Measurements from ENCODE around the gene ZFP91. TPM values are rescaled to one million over a fixed set of nuclear protein-coding genes. Genes with fewer than 3 reads are reported as not detected.

ZFP91 gene
- total RNA-seq, 1 experiment from 2014 or later = 20.5 TPM

GRCh38 chr11:58606930-58607714 is 28.3 kb downstream of the ZFP91 start:
- Histone ChIP-seq H3K4me3 (ENCODE audit: insufficient read depth, low read depth, low read length) (no peak overlapping the region), H3K36me3 (replicated peaks; ENCODE audit: control insufficient read depth, insufficient read depth, low read length) (peaks cover 12% of the 10 kb centered on the region)

GRCh38 chr11:58608331-58608730 is 29.5 kb downstream of the ZFP91 start:
- DNase-seq = no peak
- no peaks in the 10 kb centered on the region for H3K27me3 ChIP-seq (ENCODE audit: control insufficient read depth, insufficient read depth, low read length)
- peaks cover 16% of the 10 kb centered on the region for H3K36me3 ChIP-seq (replicated peaks; ENCODE audit: control insufficient read depth, insufficient read depth, low read length)
- no peak overlapping the region for H3K4me3 ChIP-seq (ENCODE audit: insufficient read depth, low read depth, low read length)

More at GRCh38 chr11:58606930-58607714, 28.3 kb downstream of the ZFP91 start:
- no peak for DNase-seq
- no peaks in the 10 kb centered on the region for H3K27me3 ChIP-seq (ENCODE audit: control insufficient read depth, insufficient read depth, low read length)

- Histone ChIP-seq H3K27me3 (ENCODE audit: control insufficient read depth, insufficient read depth, low read length) (no peaks in the 10 kb centered on the region), H3K36me3 (replicated peaks; ENCODE audit: control insufficient read depth, insufficient read depth, low read length) (peaks cover 19% of the 10 kb centered on the region), H3K4me3 (ENCODE audit: insufficient read depth, low read depth, low read length) (no peak overlapping the region)
- DNase-seq = no peak
These were observed 30.9 kb downstream of the ZFP91 start for GRCh38 chr11:58609723-58610122.

- Histone ChIP-seq H3K36me3 (replicated peaks; ENCODE audit: control insufficient read depth, insufficient read depth, low read length) (peaks cover 44% of the 10 kb centered on the region), H3K4me3 (ENCODE audit: insufficient read depth, low read depth, low read length) (no peak overlapping the region), H3K27me3 (ENCODE audit: control insufficient read depth, insufficient read depth, low read length) (no peaks in the 10 kb centered on the region)
- no peak for DNase-seq
These were observed 34.4 kb downstream of the ZFP91 start for GRCh38 chr11:58613228-58613627.

GRCh38 chr11:58615559-58615958 is 36.7 kb downstream of the ZFP91 start:
- Histone ChIP-seq H3K4me3 (ENCODE audit: insufficient read depth, low read depth, low read length) (no peak overlapping the region), H3K36me3 (replicated peaks; ENCODE audit: control insufficient read depth, insufficient read depth, low read length) (peaks cover 41% of the 10 kb centered on the region), H3K27me3 (ENCODE audit: control insufficient read depth, insufficient read depth, low read length) (no peaks in the 10 kb centered on the region)
- DNase-seq = no peak

GRCh38 chr11:58616594-58616993 is 37.7 kb downstream of the ZFP91 start:
- peaks cover 38% of the 10 kb centered on the region for H3K36me3 ChIP-seq (replicated peaks; ENCODE audit: control insufficient read depth, insufficient read depth, low read length)

GRCh38 chr11:58617976-58618557 is 39.2 kb downstream of the ZFP91 start:
- H3K36me3 ChIP-seq (replicated peaks; ENCODE audit: control insufficient read depth, insufficient read depth, low read length) = peaks cover 31% of the 10 kb centered on the region
- no peak overlapping the region for H3K4me3 ChIP-seq (ENCODE audit: insufficient read depth, low read depth, low read length)
- no peaks in the 10 kb centered on the region for H3K27me3 ChIP-seq (ENCODE audit: control insufficient read depth, insufficient read depth, low read length)
- no peak for DNase-seq

More at GRCh38 chr11:58616594-58616993, 37.7 kb downstream of the ZFP91 start:
- no peaks in the 10 kb centered on the region for H3K27me3 ChIP-seq (ENCODE audit: control insufficient read depth, insufficient read depth, low read length)
- H3K4me3 ChIP-seq (ENCODE audit: insufficient read depth, low read depth, low read length) = no peak overlapping the region
- DNase-seq = no peak

- Histone ChIP-seq H3K27me3 (ENCODE audit: control insufficient read depth, insufficient read depth, low read length) (no peaks in the 10 kb centered on the region), H3K4me3 (ENCODE audit: insufficient read depth, low read depth, low read length) (no peak overlapping the region), H3K36me3 (replicated peaks; ENCODE audit: control insufficient read depth, insufficient read depth, low read length) (peaks cover 20% of the 10 kb centered on the region)
- DNase-seq = no peak
These were observed 42.9 kb downstream of the ZFP91 start for GRCh38 chr11:58621586-58622262.

GRCh38 chr11:58622344-58622743 is 43.5 kb downstream of the ZFP91 start, which contains the start of gene CNTF:
CNTF (plus strand) TSS chr11:58622665; CDS start chr11:58622753, 88 bp downstream.
- Histone ChIP-seq H3K36me3 (replicated peaks; ENCODE audit: control insufficient read depth, insufficient read depth, low read length) (peaks cover 14% of the 10 kb centered on the region), H3K27me3 (ENCODE audit: control insufficient read depth, insufficient read depth, low read length) (no peaks in the 10 kb centered on the region), H3K4me3 (ENCODE audit: insufficient read depth, low read depth, low read length) (no peak within 1 kb of the TSS)
- DNase-seq = no peak

GRCh38 chr11:58625086-58625485 is 46.2 kb downstream of the ZFP91 start:
- no peak for DNase-seq
- H3K4me3 ChIP-seq (ENCODE audit: insufficient read depth, low read depth, low read length) = no peak overlapping the region
- no peaks in the 10 kb centered on the region for H3K27me3 ChIP-seq (ENCODE audit: control insufficient read depth, insufficient read depth, low read length)
- peaks cover 5% of the 10 kb centered on the region for H3K36me3 ChIP-seq (replicated peaks; ENCODE audit: control insufficient read depth, insufficient read depth, low read length)

GRCh38 chr11:58625826-58626460 is 47.1 kb downstream of the ZFP91 start:
- DNase-seq = no peak
- no peaks in the 10 kb centered on the region for H3K27me3 ChIP-seq (ENCODE audit: control insufficient read depth, insufficient read depth, low read length)
- no peak overlapping the region for H3K4me3 ChIP-seq (ENCODE audit: insufficient read depth, low read depth, low read length)
- peaks cover 5% of the 10 kb centered on the region for H3K36me3 ChIP-seq (replicated peaks; ENCODE audit: control insufficient read depth, insufficient read depth, low read length)

GRCh38 chr11:58626934-58627483 is 48.1 kb downstream of the ZFP91 start:
- no peak for DNase-seq

GRCh38 chr11:58628446-58628845 is 49.6 kb downstream of the ZFP91 start:
- DNase-seq = no peak
- Histone ChIP-seq H3K27me3 (ENCODE audit: control insufficient read depth, insufficient read depth, low read length) (no peaks in the 10 kb centered on the region), H3K36me3 (replicated peaks; ENCODE audit: control insufficient read depth, insufficient read depth, low read length) (peaks cover 4% of the 10 kb centered on the region), H3K4me3 (ENCODE audit: insufficient read depth, low read depth, low read length) (no peak overlapping the region)

More at GRCh38 chr11:58626934-58627483, 48.1 kb downstream of the ZFP91 start:
- Histone ChIP-seq H3K27me3 (ENCODE audit: control insufficient read depth, insufficient read depth, low read length) (no peaks in the 10 kb centered on the region), H3K36me3 (replicated peaks; ENCODE audit: control insufficient read depth, insufficient read depth, low read length) (peaks cover 5% of the 10 kb centered on the region), H3K4me3 (ENCODE audit: insufficient read depth, low read depth, low read length) (no peak overlapping the region)

GRCh38 chr11:58629857-58630256 is 51.0 kb downstream of the ZFP91 start:
- Histone ChIP-seq H3K36me3 (replicated peaks; ENCODE audit: control insufficient read depth, insufficient read depth, low read length) (0 out of 2 replicates have a peak, but pooled peaks cover 1% of the 10 kb centered on the region), H3K4me3 (ENCODE audit: insufficient read depth, low read depth, low read length) (no peak overlapping the region), H3K27me3 (ENCODE audit: control insufficient read depth, insufficient read depth, low read length) (no peaks in the 10 kb centered on the region)
- DNase-seq = peak; percentile 37

All from H7 (cell line).